Heart left ventricle (tissue), 16 donors: ENCODE data around the gene DGKB. TPM values are rescaled to one million over a fixed set of nuclear protein-coding genes. Genes with fewer than 3 reads are reported as not detected.

ENCODE experiments used
- ATAC-seq, 4 donors: fragments of 200-7000 bp; cut with Tn5 transposase; one replicate each; pipeline ENCODE4 v1.9.1; 2020 to 2022; ENCODE audit warnings: moderate library complexity in 4 of 4, mild to moderate bottlenecking in 3 of 4, moderate number of reproducible peaks in 1 of 4
- DNase-seq, 5 donors: peaks; one replicate each; pipeline ENCODE4 v3.0.0-alpha.2; 2020
- H3K27ac ChIP-seq, 12 donors: fragments of 200-600 bp; sonication (generic) in 4 of 12; one replicate each; pipeline versions ENCODE4 v1.5.0 to v1.8.0; 2016 to 2022; ENCODE audit warnings: mild to moderate bottlenecking in 2 of 12
- H3K27me3 ChIP-seq, 9 donors: fragments of 200-600 bp; sonication (generic) in 2 of 9; one replicate each; pipeline versions ENCODE4 v1.5.1 to v1.8.0; 2016 to 2022; ENCODE audit warnings: mild to moderate bottlenecking in 3 of 9
- H3K36me3 ChIP-seq, 9 donors: fragments of 200-600 bp; sonication (generic) in 2 of 9; one replicate each; pipeline versions ENCODE4 v1.5.0 to v1.8.0; 2018 to 2022; ENCODE audit warnings: mild to moderate bottlenecking in 2 of 9
- H3K4me1 ChIP-seq, 12 donors: fragments of 200-600 bp; sonication (generic) in 4 of 12; one replicate each; pipeline versions ENCODE4 v1.5.0 to v1.8.0; 2016 to 2022; ENCODE audit warnings: mild to moderate bottlenecking in 3 of 12
- H3K4me3 ChIP-seq, 12 donors: fragments of 200-600 bp; sonication (generic) in 4 of 12; one replicate each; pipeline versions ENCODE4 v1.5.0 to v1.8.0; 2017 to 2022; ENCODE audit warnings: mild to moderate bottlenecking in 9 of 12, moderate library complexity in 4 of 12
- H3K9me3 ChIP-seq, 12 donors: fragments of 200-600 bp; sonication (generic) in 4 of 12; one replicate each; pipeline versions ENCODE4 v1.5.0 to v1.8.0; 2016 to 2022; ENCODE audit warnings: mild to moderate bottlenecking in 1 of 12
- POLR2A ChIP-seq, 2 donors: fragments of 450-650 bp; IDR thresholded peaks; one replicate each; pipeline ENCODE4 v1.6.1; 2017; ENCODE audit warnings: antibody characterized with exemption in 2 of 2, mild to moderate bottlenecking in 2 of 2, moderate library complexity in 2 of 2
- WGBS, 4 donors: extraction: QIAGEN DNeasy Blood & Tissue Kit in 2 of 4; methylation state at CpG; one replicate each; pipeline versions ENCODE4 v1.1.5 to v1.1.7; 2013 to 2018; 5-methylcytosine and 5-hydroxymethylcytosine counted together
- intact Hi-C, 10 donors: fragments of 100-400 bp; cut with DNase I; formaldehyde crosslinking; loops; one replicate each; pipeline versions ENCODE4 v1.11.1 to v1.14.2; 2022
- polyA plus RNA-seq, 2 donors: library from polyadenylated mRNA; stranded (reverse); fragments of 200-250 nt; gene quantifications; one replicate each; pipeline ENCODE4 v1.2.3, GENCODE V29; 2013
- total RNA-seq, 9 donors: library from RNA; depleted of rRNA in 2 of 9; stranded (reverse); fragments of >200 nt in 2 of 9; fragmentation: NEBNext Ultra II Directional in 3 of 9; extraction: Animal tissue kit (Norgen Biotek cat#: 25700) in 3 of 9; gene quantifications; one replicate each; pipeline versions ENCODE4 v1.1.0 to v1.2.4, GENCODE V29; 2016 to 2023
- TF ChIP-seq, protein P1 (sequence below), 12 donors: fragments of 200-600 bp; sonication (generic) in 4 of 12; IDR thresholded peaks; one replicate each; pipeline versions ENCODE4 v1.5.0 to v1.8.0; 2018 to 2022; ENCODE audit warnings: antibody characterized with exemption in 12 of 12, mild to moderate bottlenecking in 5 of 12
- donor health status: ischemic (EF 13 %, LVEDD 7.1; RV severe dilation, severe dysfunction).
- donor health status: healthy with polysubstance abuse.
- donor health status: DM: no; HTN: yes; CAD: no.
- donor health status: DM: no; HTN: no; CAD: no.
- donor health status: ischemic (EF 25% LVEDD 6.9; RV normal size, moderate dysfunction).
- donor health status: ischemic (EF 25% LVEDD 5.7; RV mildly dilated, moderate dysfunction).
- donor health status: healthy.
- donor health status: DM: yes; HTN: yes; CAD: no.
- donor health status: ischemic (EF 35%, LVEDD 5.7; RV mildly dilated, moderate dysfunction).
- donor health status: nonischemic (EF 11% LVEDD 7.7; RV severe dilation, severe dysfunction).
- donor health status: DM: yes; HTN: yes; CAD: no.
- donor health status: PGD.
- donor health status: ischemic (EF 29% LVEDD 5.4; RV normal size, mild dysfunction).
- donor health status: nonischemic (EF 23%, LVEDD 6.1; RV moderate dilation, normal function).

The DGKB gene
- total and polyA plus RNA-seq, 11 donors = 0.08 to 1.6 (median 0.47) TPM; not detected in 1

DNA sequence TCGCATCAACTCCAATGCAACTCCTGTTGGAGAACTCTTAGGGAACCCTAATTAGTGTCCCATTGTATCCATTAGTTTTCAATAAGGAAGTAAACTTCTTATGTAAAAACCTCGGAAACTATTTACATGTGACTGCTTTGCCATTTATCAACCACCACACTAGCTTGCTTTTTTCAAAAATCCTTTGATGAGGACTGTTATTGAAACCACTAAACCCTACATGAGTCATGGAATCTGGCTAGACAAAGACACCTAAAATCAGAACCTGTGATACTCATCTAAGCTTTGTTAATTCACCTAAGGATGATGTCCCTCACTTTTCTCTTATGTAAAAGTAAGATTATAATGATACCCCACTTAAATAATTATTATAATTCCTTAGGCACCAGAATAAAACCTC is 499.0 kb downstream of the DGKB start:
- TF ChIP-seq, protein P1, sequence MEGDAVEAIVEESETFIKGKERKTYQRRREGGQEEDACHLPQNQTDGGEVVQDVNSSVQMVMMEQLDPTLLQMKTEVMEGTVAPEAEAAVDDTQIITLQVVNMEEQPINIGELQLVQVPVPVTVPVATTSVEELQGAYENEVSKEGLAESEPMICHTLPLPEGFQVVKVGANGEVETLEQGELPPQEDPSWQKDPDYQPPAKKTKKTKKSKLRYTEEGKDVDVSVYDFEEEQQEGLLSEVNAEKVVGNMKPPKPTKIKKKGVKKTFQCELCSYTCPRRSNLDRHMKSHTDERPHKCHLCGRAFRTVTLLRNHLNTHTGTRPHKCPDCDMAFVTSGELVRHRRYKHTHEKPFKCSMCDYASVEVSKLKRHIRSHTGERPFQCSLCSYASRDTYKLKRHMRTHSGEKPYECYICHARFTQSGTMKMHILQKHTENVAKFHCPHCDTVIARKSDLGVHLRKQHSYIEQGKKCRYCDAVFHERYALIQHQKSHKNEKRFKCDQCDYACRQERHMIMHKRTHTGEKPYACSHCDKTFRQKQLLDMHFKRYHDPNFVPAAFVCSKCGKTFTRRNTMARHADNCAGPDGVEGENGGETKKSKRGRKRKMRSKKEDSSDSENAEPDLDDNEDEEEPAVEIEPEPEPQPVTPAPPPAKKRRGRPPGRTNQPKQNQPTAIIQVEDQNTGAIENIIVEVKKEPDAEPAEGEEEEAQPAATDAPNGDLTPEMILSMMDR (IDR thresholded peaks at IDR 0.05) = no peak
- TF ChIP-seq POLR2A (IDR thresholded peaks at IDR 0.05) = no peak
- ATAC-seq (no peak), DNase-seq (no peak)
- intact Hi-C loops = no loop called here
- Histone ChIP-seq H3K4me3 (no peak overlapping the region), H3K27ac (no peak overlapping the region), H3K27me3 (no peaks in the 10 kb centered on the region), H3K36me3 (no peaks in the 10 kb centered on the region), H3K9me3 (no peaks in the 10 kb centered on the region), H3K4me1 (peaks cover 0 to 3% (median 0%) of the 10 kb centered on the region in 12 donors)
- 83 to 95% (median 90%) methylated on average over 2 of the region's 2 CpGs for WGBS, 4 donors

DNA sequence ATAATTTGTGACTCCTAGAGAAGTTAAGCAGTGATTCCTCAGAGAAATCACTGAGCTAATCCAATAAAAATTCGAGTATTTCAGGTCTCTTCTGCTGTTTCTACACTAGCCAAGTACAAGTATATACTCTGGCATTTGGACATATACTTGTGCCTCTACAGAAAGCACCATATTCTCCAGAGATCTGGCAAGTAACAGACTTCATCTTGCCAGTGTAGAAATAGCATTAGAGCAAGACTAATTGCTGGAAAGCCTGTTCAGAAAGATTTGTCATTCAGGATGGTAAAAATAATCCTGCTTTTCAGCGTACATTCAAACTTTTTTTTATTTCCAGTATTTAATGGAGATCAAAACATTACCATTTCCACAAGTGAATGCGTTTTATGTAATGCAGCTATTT is 502.3 kb downstream of the DGKB start:
- TF ChIP-seq, protein P1 (IDR thresholded peaks at IDR 0.05) = no peak
- no peak for TF ChIP-seq POLR2A (IDR thresholded peaks at IDR 0.05)
- 53 to 63% (median 57%) methylated on average over 3 of the region's 3 CpGs for WGBS, 4 donors
- no peaks in the 10 kb centered on the region for H3K36me3 ChIP-seq
- no peaks in the 10 kb centered on the region for H3K9me3 ChIP-seq
- H3K27me3 ChIP-seq = no peaks in the 10 kb centered on the region
- intact Hi-C loops = no loop called here
- no peak overlapping the region for H3K4me3 ChIP-seq
- peaks cover 0 to 3% (median 0%) of the 10 kb centered on the region in 12 donors for H3K4me1 ChIP-seq
- ATAC-seq (no peak), DNase-seq (no peak)
- H3K27ac ChIP-seq = no peak overlapping the region

GRCh38 chr7:14398526-14398925 is 504.0 kb downstream of the DGKB start:
- no peak for TF ChIP-seq POLR2A (IDR thresholded peaks at IDR 0.05)
- TF ChIP-seq, protein P1 (IDR thresholded peaks at IDR 0.05) = no peak
- ATAC-seq (no peak), DNase-seq (no peak)
- intact Hi-C loops = no loop called here
- Histone ChIP-seq H3K27me3 (no peaks in the 10 kb centered on the region), H3K36me3 (no peaks in the 10 kb centered on the region), H3K27ac (no peak overlapping the region), H3K4me3 (no peak overlapping the region), H3K4me1 (peaks cover 0 to 3% (median 0%) of the 10 kb centered on the region in 12 donors), H3K9me3 (no peaks in the 10 kb centered on the region)

DNA sequence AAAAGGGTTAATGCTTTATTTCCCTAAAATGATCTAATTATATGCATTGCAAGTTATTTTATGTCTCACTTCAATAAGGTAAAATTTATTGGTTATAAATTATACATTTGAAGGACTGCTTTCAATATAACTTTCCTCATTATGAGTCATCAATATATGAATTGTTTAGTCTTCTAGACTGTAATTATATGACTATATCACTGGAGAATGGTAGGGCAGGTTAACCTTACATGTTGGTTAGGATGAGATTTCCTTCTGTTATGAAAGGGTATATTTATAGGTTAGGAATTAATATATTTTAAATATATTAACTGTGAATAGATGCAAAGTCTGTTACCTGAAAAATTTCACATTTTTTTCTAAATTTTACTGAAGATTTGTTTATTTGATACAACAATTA is 506.7 kb downstream of the DGKB start:
- TF ChIP-seq, protein P1 (IDR thresholded peaks at IDR 0.05) = no peak
- no peak for TF ChIP-seq POLR2A (IDR thresholded peaks at IDR 0.05)
- Histone ChIP-seq H3K36me3 (no peaks in the 10 kb centered on the region), H3K9me3 (no peaks in the 10 kb centered on the region), H3K4me3 (no peak overlapping the region), H3K27ac (no peak overlapping the region), H3K4me1 (no peaks in the 10 kb centered on the region), H3K27me3 (no peaks in the 10 kb centered on the region)
- ATAC-seq (no peak), DNase-seq (no peak)
- intact Hi-C loops = no loop called here
